K562 (cell line): ENCODE measurements around the gene CYP46A1. TPM values are rescaled to one million over a fixed set of nuclear protein-coding genes. Genes with fewer than 3 reads are reported as not detected.

Experiments used
- BRCA1 ChIP-seq, 2 experiments: fragments of 450-650 bp in 1 of 2; sonication (generic) in 1 of 2; formaldehyde crosslinking in 1 of 2; IDR thresholded peaks; 2 replicates each; pipeline versions ENCODE4 v1.5.0 to v1.6.1; 2017 to 2020; ENCODE audit warnings: mild to moderate bottlenecking in 1 of 2, missing genetic modification reagents in 1 of 2
- CSDE1 ChIP-seq, 2 experiments: fragments of 450-650 bp; IDR thresholded peaks; 2 replicates each; pipeline ENCODE4 v1.6.1; 2016; ENCODE audit warnings: mild to moderate bottlenecking in 1 of 2
- DEAF1 ChIP-seq: fragments of 450-650 bp; formaldehyde crosslinking; IDR thresholded peaks from 2 replicates; pipeline ENCODE4 v1.4.0; 2020; ENCODE audit warnings: mild to moderate bottlenecking, moderate library complexity
- EGR1 ChIP-seq: fragments of 450-650 bp; conservative IDR thresholded peaks from 2 replicates; pipeline ENCODE4 v1.6.1; 2017; ENCODE audit warnings: mild to moderate bottlenecking
- ELF1 ChIP-seq: fragments of 200-800 bp; sonication (Bioruptor generic); IDR thresholded peaks from 2 replicates; pipeline ENCODE4 v1.6.1; 2016; ENCODE audit warnings: missing genetic modification characterization, missing compliant biosample characterization
- FOXP1 ChIP-seq: sonication (generic); formaldehyde crosslinking; IDR thresholded peaks from 2 replicates; pipeline ENCODE4 v1.8.0; 2022; ENCODE audit warnings: mild to moderate bottlenecking, missing genetic modification reagents
- GABPB1 ChIP-seq: sonication (generic); formaldehyde crosslinking; IDR thresholded peaks from 2 replicates; pipeline ENCODE4 v1.8.0; 2022; ENCODE audit warnings: mild to moderate bottlenecking, missing genetic modification reagents
- GATAD2B ChIP-seq: fragments of 450-650 bp; IDR thresholded peaks from 2 replicates; pipeline ENCODE4 v1.6.1; 2017; ENCODE audit warnings: mild to moderate bottlenecking, borderline replicate concordance
- HDAC2 ChIP-seq: fragments of 450-650 bp; IDR thresholded peaks from 2 replicates; pipeline ENCODE4 v1.6.1; 2016; ENCODE audit warnings: mild to moderate bottlenecking
- HNRNPLL ChIP-seq: fragments of 200-400 bp; formaldehyde crosslinking; IDR thresholded peaks from 2 replicates; pipeline ENCODE4 v1.6.1; 2017; ENCODE audit warnings: low read length, low read depth, mild to moderate bottlenecking; ENCODE audit not compliant: poor library complexity, severe bottlenecking
- LEF1 ChIP-seq: fragments of 450-650 bp; IDR thresholded peaks from 2 replicates; pipeline ENCODE4 v1.6.1; 2016; ENCODE audit warnings: mild to moderate bottlenecking
- MEF2A ChIP-seq: IDR thresholded peaks from 2 replicates; pipeline ENCODE4 v1.6.1; 2011; ENCODE audit warnings: low read depth, mild to moderate bottlenecking, low read length, moderate library complexity; ENCODE audit not compliant: control insufficient read depth
- MTA1 ChIP-seq: fragments of 450-650 bp; IDR thresholded peaks from 2 replicates; pipeline ENCODE4 v1.6.1; 2017; ENCODE audit warnings: borderline replicate concordance
- MTF1 ChIP-seq: fragments of 250-450 bp; sonication (Bioruptor Pico); IDR thresholded peaks from 2 replicates; pipeline ENCODE4 v1.9.0; 2021; ENCODE audit warnings: moderate library complexity, mild to moderate bottlenecking, inconsistent platforms, borderline replicate concordance
- RBM34 ChIP-seq: fragments of 200-400 bp; formaldehyde crosslinking; IDR thresholded peaks from 2 replicates; pipeline ENCODE4 v1.6.1; 2018; ENCODE audit warnings: low read length, borderline replicate concordance; ENCODE audit not compliant: insufficient read depth
- SMAD2 ChIP-seq: fragments of 150-350 bp; IDR thresholded peaks from 2 replicates; pipeline ENCODE4 v1.6.1; 2014; ENCODE audit warnings: low read depth, mild to moderate bottlenecking, low read length
- TCF7L2 ChIP-seq: fragments of 150-350 bp; IDR thresholded peaks from 2 replicates; pipeline ENCODE4 v1.6.1; 2016; ENCODE audit warnings: low read depth, mild to moderate bottlenecking, low read length, moderate library complexity
- U2AF2 ChIP-seq: fragments of 200-400 bp; formaldehyde crosslinking; optimal IDR thresholded peaks from 2 replicates; pipeline ENCODE3; 2017; ENCODE audit warnings: low read depth, mild to moderate bottlenecking, low read length
- USF2 ChIP-seq: sonication (generic); formaldehyde crosslinking; IDR thresholded peaks from 2 replicates; pipeline ENCODE4 v1.5.0; 2020; ENCODE audit warnings: missing genetic modification reagents
- ZFP1 ChIP-seq: fragments of 450-650 bp; formaldehyde crosslinking; IDR thresholded peaks from 2 replicates; pipeline ENCODE4 v1.4.0; 2020; ENCODE audit warnings: mild to moderate bottlenecking, mixed read lengths
- ZNF140 ChIP-seq: fragments of 250-450 bp; sonication (Bioruptor Pico); IDR thresholded peaks from 2 replicates; pipeline ENCODE4 v1.8.0; 2021; ENCODE audit warnings: moderate library complexity, mild to moderate bottlenecking, inconsistent platforms
- ZNF232 ChIP-seq: sonication (generic); formaldehyde crosslinking; IDR thresholded peaks from 2 replicates; pipeline ENCODE4 v1.8.0; 2022; ENCODE audit warnings: mild to moderate bottlenecking, missing genetic modification reagents
- ZNF431 ChIP-seq: sonication (generic); formaldehyde crosslinking; IDR thresholded peaks from 2 replicates; pipeline ENCODE4 v1.8.0; 2022; ENCODE audit warnings: mild to moderate bottlenecking, missing genetic modification reagents
- ZNF57 ChIP-seq: fragments of 450-650 bp; formaldehyde crosslinking; IDR thresholded peaks from 2 replicates; pipeline ENCODE4 v1.4.0; 2020; ENCODE audit warnings: mild to moderate bottlenecking, moderate library complexity
- ZNF644 ChIP-seq: fragments of 200-800 bp; sonication (Bioruptor generic); IDR thresholded peaks from 2 replicates; pipeline ENCODE4 v1.6.1; 2016; ENCODE audit warnings: low read depth, missing genetic modification characterization, missing compliant biosample characterization
- ZNF695 ChIP-seq: fragments of 450-650 bp; formaldehyde crosslinking; IDR thresholded peaks from 2 replicates; pipeline ENCODE4 v1.4.0; 2020; ENCODE audit warnings: mild to moderate bottlenecking, moderate library complexity
- polyA plus RNA-seq, 8 experiments: library from polyadenylated mRNA; depleted of rRNA in 4 of 8; stranded (reverse) in 5 of 8; unstranded in 3 of 8; fragments of >200 nt; fragmentation: Nextera tagmentation in 2 of 8; fragmentation: Illumina TruSeq in 1 of 8; extraction: Ambion mirVana in 2 of 8; extraction: Trizol in 1 of 8; gene quantifications; 2 replicates each; pipeline versions ENCODE4 v1.2.1 to v1.2.3, GENCODE V29; 2011 to 2014; ENCODE audit warnings: inconsistent platforms in 1 of 8, missing spikeins in 1 of 8
- total RNA-seq, 7 experiments: library from RNA; depleted of rRNA in 6 of 7; stranded (reverse); fragments of >200 nt in 6 of 7; fragmentation: Illumina TruSeq in 2 of 7; extraction: Trizol in 2 of 7; gene quantifications; 2 replicates each; pipeline versions ENCODE4 v1.2.1 to v1.2.3, GENCODE V29; 2011 to 2021; ENCODE audit warnings: low replicate concordance in 1 of 7

CYP46A1 gene
- total and polyA plus RNA-seq, 9 of the 15 experiments (the other 6 are each of a cell fraction or from before 2014, with no cell fraction given): not detected

GRCh38 chr14:99683619-99684409 lies at the start of gene CYP46A1 (continued):
- TF ChIP-seq ELF1 (tag) (peak; percentile 62), TCF7L2 (no peak), HDAC2 (0 out of 2 replicates have a peak, but pooled peaks have one; percentile 38), USF2 (CRISPR knock-in tag) (peak; percentile 27; the same call in 1 of the 2 replicates), MEF2A (no peak), RBM34 (no peak), ZFP1 (no peak), ZNF57 (no peak), GATAD2B (no peak), U2AF2 (no peak), GABPB1 (CRISPR knock-in tag) (no peak), CSDE1 (IDR thresholded peaks at IDR 0.05) (peak in 1 of 2 experiments; percentile 87; a peak in 2 of 4 replicates), BRCA1 (IDR thresholded peaks at IDR 0.05) (no peak), BRCA1 (CRISPR knock-in tag; IDR thresholded peaks at IDR 0.05) (no peak), EGR1 (0 out of 2 replicates have a peak, but pooled peaks have one; percentile 11), MTF1 (CRISPR knock-in tag) (no peak), SMAD2 (no peak), ZNF140 (no peak), ZNF644 (tag) (no peak), MTA1 (peak; percentile 98), LEF1 (no peak), ZNF232 (CRISPR knock-in tag) (no peak), FOXP1 (CRISPR knock-in tag) (no peak), DEAF1 (no peak), HNRNPLL (peak; percentile 35), ZNF695 (CRISPR knock-in tag) (no peak), ZNF431 (CRISPR knock-in tag) (no peak)
